Posterior vena cava (tissue), 2 donors: ENCODE measurements around the gene OCLN. TPM values are rescaled to one million over a fixed set of nuclear protein-coding genes. Genes with fewer than 3 reads are reported as not detected.
"Not testable (repeated sequence)": the region's sequence is repeated elsewhere in the genome, so short reads cannot be mapped to it uniquely, and the experiment has no call there.

Source experiments
- DNase-seq: peaks from one replicate; pipeline ENCODE4 v3.0.0-alpha.2; 2020; ENCODE audit warnings: low spot score
- intact Hi-C, 2 donors: fragments of 100-400 bp; cut with DNase I; formaldehyde crosslinking; loops; one replicate each; pipeline versions ENCODE4 v1.14.1 to v1.14.2; 2022 to 2023
- total RNA-seq, 2 donors: library from RNA; stranded (reverse); fragmentation: NEBNext Ultra II Directional; extraction: Animal tissue kit (Norgen Biotek cat#: 25700); gene quantifications; one replicate each; pipeline ENCODE4 v1.2.1, GENCODE V29; 2021
- donor health status: DM: yes; HTN: yes; CAD: no.
- donor health status: DM: yes; HTN: yes; CAD: no.

The OCLN gene
- total RNA-seq, 2 donors from 2014 or later, result 1.9 TPM

- DNase-seq, intact Hi-C loops: not testable (repeated sequence)
These were observed 103.7 kb downstream of the OCLN start for GRCh38 chr5:69596114-69596840.

GRCh38 chr5:69601947-69602346 is 109.4 kb downstream of the OCLN start:
- intact Hi-C loops, DNase-seq: not testable (repeated sequence)

GRCh38 chr5:69606839-69607238 is 114.2 kb downstream of the OCLN start:
- intact Hi-C loops, DNase-seq: not testable (repeated sequence)

Other genes with a start within 250 kb of the OCLN start
- 1 to 10 TPM; 3.6 to 5.8 TPM for gene CCDC125, start 160.0 kb upstream of the OCLN start, total RNA-seq
- gene AK6, start 123.3 kb upstream of the OCLN start, total RNA-seq, result 10 to 100 TPM; 31.9 to 36.1 TPM
- 10 to 100 TPM; 30.9 to 35.6 TPM for gene TAF9, start 123.3 kb upstream of the OCLN start, total RNA-seq
- gene RAD17, start 123.0 kb upstream of the OCLN start, total RNA-seq, result 10 to 100 TPM; 17.8 to 18.2 TPM
- under 1 TPM; 0.56 to 1.00 TPM for gene MARVELD2, start 77.7 kb upstream of the OCLN start, total RNA-seq
- 10 to 100 TPM; 23.2 to 27.5 TPM for gene GTF2H2C, start 67.4 kb downstream of the OCLN start, total RNA-seq